K562 (cell line): ENCODE measurements around the gene ARHGAP33. TPM values are rescaled to one million over a fixed set of nuclear protein-coding genes. Genes with fewer than 3 reads are reported as not detected.

Source experiments
- BRD9 ChIP-seq: fragments of 450-650 bp; IDR thresholded peaks from 2 replicates; pipeline ENCODE4 v1.6.1; 2018; ENCODE audit warnings: low read depth; ENCODE audit not compliant: partially characterized antibody
- CBX3 ChIP-seq, 2 experiments: IDR thresholded peaks; 1 replicate in 1 of 2; 2 replicates in 1 of 2; pipeline ENCODE4 v1.6.1; 2012; ENCODE audit warnings: inconsistent platforms in 2 of 2, low read length in 2 of 2, borderline replicate concordance in 1 of 2, control low read depth in 1 of 2
- ERF ChIP-seq: fragments of 450-650 bp; formaldehyde crosslinking; IDR thresholded peaks from 2 replicates; pipeline ENCODE4 v1.4.0; 2020; ENCODE audit warnings: mild to moderate bottlenecking, mixed read lengths
- HDAC1 ChIP-seq, 2 experiments: fragments of 450-650 bp; IDR thresholded peaks; 2 replicates each; pipeline ENCODE4 v1.6.1; 2016 to 2017; ENCODE audit warnings: inconsistent platforms in 1 of 2, mild to moderate bottlenecking in 1 of 2, moderate library complexity in 1 of 2
- IRF2 ChIP-seq: sonication (generic); formaldehyde crosslinking; IDR thresholded peaks from 2 replicates; pipeline ENCODE4 v1.8.1; 2022; ENCODE audit warnings: mild to moderate bottlenecking, missing genetic modification reagents
- PTRF ChIP-seq: fragments of 450-650 bp; IDR thresholded peaks from 2 replicates; pipeline ENCODE4 v1.6.1; 2016; ENCODE audit warnings: mild to moderate bottlenecking, missing genetic modification characterization, missing compliant biosample characterization
- RERE ChIP-seq: sonication (generic); formaldehyde crosslinking; IDR thresholded peaks from 2 replicates; pipeline ENCODE4 v1.8.0; 2023; ENCODE audit warnings: missing genetic modification reagents, mild to moderate bottlenecking, borderline replicate concordance
- ZNF436 ChIP-seq: fragments of 250-450, 450-650 bp; sonication (Bioruptor Pico); formaldehyde crosslinking; IDR thresholded peaks from 2 replicates; pipeline ENCODE4 v1.7.0; 2020; ENCODE audit warnings: mild to moderate bottlenecking
- ZNF717 ChIP-seq: fragments of 250-450 bp; sonication (Bioruptor Pico); IDR thresholded peaks from 2 replicates; pipeline ENCODE4 v1.5.0; 2021
- polyA plus RNA-seq, 8 experiments: library from polyadenylated mRNA; depleted of rRNA in 4 of 8; stranded (reverse) in 5 of 8; unstranded in 3 of 8; fragments of >200 nt; fragmentation: Nextera tagmentation in 2 of 8; fragmentation: Illumina TruSeq in 1 of 8; extraction: Ambion mirVana in 2 of 8; extraction: Trizol in 1 of 8; gene quantifications; 2 replicates each; pipeline versions ENCODE4 v1.2.1 to v1.2.3, GENCODE V29; 2011 to 2014; ENCODE audit warnings: inconsistent platforms in 1 of 8, missing spikeins in 1 of 8
- total RNA-seq, 7 experiments: library from RNA; depleted of rRNA in 6 of 7; stranded (reverse); fragments of >200 nt in 6 of 7; fragmentation: Illumina TruSeq in 2 of 7; extraction: Trizol in 2 of 7; gene quantifications; 2 replicates each; pipeline versions ENCODE4 v1.2.1 to v1.2.3, GENCODE V29; 2011 to 2021; ENCODE audit warnings: low replicate concordance in 1 of 7
- TF ChIP-seq, protein P1 (sequence below): fragments of 450-650 bp; formaldehyde crosslinking; IDR thresholded peaks from 2 replicates; pipeline ENCODE4 v1.4.0; 2020; ENCODE audit warnings: mild to moderate bottlenecking, moderate library complexity
- TF ChIP-seq, protein P2 (sequence below): fragments of 450-650 bp; IDR thresholded peaks from 2 replicates; pipeline ENCODE4 v1.6.1; 2016
- TF ChIP-seq, protein P3 (sequence below): fragments of 200-800 bp; sonication (Bioruptor generic); IDR thresholded peaks from 2 replicates; pipeline ENCODE4 v1.6.1; 2017; ENCODE audit warnings: missing genetic modification characterization, missing compliant biosample characterization
- TF ChIP-seq, protein P4 (sequence below): fragments of 250-450 bp; sonication (Bioruptor Pico); IDR thresholded peaks from 2 replicates; pipeline ENCODE4 v1.8.0; 2022; ENCODE audit warnings: inconsistent platforms, mild to moderate bottlenecking, moderate library complexity, borderline replicate concordance

The ARHGAP33 gene
- total and polyA plus RNA-seq, 9 of the 15 experiments (the other 6 are each of a cell fraction or from before 2014, with no cell fraction given): 0.06 to 26.6 (median 1.6) TPM; not detected in 1

DNA sequence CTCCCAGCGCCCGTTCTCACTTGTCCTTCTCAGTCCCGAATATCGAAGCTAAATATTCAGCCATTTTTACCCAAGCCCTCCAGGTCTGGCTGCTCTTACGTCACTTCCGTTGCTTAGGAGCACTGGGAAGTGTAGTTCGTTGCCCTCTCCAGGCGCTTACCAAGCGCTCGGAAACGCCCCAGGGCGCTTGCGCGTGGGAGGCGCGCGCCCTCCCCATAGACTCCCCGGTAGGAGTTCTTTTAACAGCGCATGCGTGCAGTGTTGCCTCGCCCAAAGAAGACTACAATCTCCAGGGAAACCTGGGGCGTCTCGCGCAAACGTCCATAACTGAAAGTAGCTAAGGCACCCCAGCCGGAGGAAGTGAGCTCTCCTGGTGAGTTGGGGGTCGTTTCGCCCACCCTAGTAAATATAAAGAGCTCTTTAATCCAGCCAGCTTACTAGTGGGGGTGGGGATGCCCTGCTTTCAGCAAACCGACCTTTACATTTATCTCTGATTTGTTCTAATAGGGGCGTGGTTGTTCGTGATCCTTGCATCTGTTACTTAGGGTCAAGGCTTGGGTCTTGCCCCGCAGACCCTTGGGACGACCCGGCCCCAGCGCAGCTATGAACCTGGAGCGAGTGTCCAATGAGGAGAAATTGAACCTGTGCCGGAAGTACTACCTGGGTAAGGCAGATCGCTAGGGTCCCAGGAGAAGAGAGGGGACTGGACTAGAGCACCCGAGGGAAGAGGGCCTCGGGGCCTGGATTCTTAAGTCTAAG is 29.9 kb upstream of the ARHGAP33 start, which contains the start of the genes PSENEN and U2AF1L4 (continued):
- TF ChIP-seq, protein P1, sequence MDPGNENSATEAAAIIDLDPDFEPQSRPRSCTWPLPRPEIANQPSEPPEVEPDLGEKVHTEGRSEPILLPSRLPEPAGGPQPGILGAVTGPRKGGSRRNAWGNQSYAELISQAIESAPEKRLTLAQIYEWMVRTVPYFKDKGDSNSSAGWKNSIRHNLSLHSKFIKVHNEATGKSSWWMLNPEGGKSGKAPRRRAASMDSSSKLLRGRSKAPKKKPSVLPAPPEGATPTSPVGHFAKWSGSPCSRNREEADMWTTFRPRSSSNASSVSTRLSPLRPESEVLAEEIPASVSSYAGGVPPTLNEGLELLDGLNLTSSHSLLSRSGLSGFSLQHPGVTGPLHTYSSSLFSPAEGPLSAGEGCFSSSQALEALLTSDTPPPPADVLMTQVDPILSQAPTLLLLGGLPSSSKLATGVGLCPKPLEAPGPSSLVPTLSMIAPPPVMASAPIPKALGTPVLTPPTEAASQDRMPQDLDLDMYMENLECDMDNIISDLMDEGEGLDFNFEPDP (CRISPR knock-in tag): no peak
- TF ChIP-seq, protein P2, sequence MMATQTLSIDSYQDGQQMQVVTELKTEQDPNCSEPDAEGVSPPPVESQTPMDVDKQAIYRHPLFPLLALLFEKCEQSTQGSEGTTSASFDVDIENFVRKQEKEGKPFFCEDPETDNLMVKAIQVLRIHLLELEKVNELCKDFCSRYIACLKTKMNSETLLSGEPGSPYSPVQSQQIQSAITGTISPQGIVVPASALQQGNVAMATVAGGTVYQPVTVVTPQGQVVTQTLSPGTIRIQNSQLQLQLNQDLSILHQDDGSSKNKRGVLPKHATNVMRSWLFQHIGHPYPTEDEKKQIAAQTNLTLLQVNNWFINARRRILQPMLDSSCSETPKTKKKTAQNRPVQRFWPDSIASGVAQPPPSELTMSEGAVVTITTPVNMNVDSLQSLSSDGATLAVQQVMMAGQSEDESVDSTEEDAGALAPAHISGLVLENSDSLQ: no peak
- TF ChIP-seq RERE (CRISPR knock-in tag): no peak
- TF ChIP-seq BRD9: no peak
- no peak for TF ChIP-seq ERF (CRISPR knock-in tag)
- TF ChIP-seq, protein P3, sequence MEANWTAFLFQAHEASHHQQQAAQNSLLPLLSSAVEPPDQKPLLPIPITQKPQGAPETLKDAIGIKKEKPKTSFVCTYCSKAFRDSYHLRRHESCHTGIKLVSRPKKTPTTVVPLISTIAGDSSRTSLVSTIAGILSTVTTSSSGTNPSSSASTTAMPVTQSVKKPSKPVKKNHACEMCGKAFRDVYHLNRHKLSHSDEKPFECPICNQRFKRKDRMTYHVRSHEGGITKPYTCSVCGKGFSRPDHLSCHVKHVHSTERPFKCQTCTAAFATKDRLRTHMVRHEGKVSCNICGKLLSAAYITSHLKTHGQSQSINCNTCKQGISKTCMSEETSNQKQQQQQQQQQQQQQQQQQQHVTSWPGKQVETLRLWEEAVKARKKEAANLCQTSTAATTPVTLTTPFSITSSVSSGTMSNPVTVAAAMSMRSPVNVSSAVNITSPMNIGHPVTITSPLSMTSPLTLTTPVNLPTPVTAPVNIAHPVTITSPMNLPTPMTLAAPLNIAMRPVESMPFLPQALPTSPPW (CRISPR knock-in tag): peak; percentile 88
- no peak for TF ChIP-seq ZNF436 (CRISPR knock-in tag)
- no peak for TF ChIP-seq CBX3 (IDR thresholded peaks at IDR 0.05; ENCODE audit: borderline replicate concordance in 1 of 2, low read length in 2 of 2)
- peak in 1 of 2 experiments; percentile 61; a peak in 2 of 4 replicates for TF ChIP-seq HDAC1 (IDR thresholded peaks at IDR 0.05)
- TF ChIP-seq, protein P4, sequence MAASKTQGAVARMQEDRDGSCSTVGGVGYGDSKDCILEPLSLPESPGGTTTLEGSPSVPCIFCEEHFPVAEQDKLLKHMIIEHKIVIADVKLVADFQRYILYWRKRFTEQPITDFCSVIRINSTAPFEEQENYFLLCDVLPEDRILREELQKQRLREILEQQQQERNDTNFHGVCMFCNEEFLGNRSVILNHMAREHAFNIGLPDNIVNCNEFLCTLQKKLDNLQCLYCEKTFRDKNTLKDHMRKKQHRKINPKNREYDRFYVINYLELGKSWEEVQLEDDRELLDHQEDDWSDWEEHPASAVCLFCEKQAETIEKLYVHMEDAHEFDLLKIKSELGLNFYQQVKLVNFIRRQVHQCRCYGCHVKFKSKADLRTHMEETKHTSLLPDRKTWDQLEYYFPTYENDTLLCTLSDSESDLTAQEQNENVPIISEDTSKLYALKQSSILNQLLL (CRISPR knock-in tag): no peak
- no peak for TF ChIP-seq PTRF (tag)
- TF ChIP-seq IRF2: no peak
- TF ChIP-seq ZNF717 (CRISPR knock-in tag): no peak
